K562 (cell line): Measurements from ENCODE around the gene FBXO48. TPM values are rescaled to one million over a fixed set of nuclear protein-coding genes. Genes with fewer than 3 reads are reported as not detected.
A peak's percentile ranks its signal among the peaks of the same experiment; 100 is the strongest.

Experiments used
- E2F8 ChIP-seq: fragments of 450-650 bp; IDR thresholded peaks from 2 replicates; pipeline ENCODE4 v1.7.1; 2018; ENCODE audit warnings: mild to moderate bottlenecking, low read depth; ENCODE audit not compliant: partially characterized antibody
- ID3 ChIP-seq, 2 experiments: fragments of 250-450 bp in 1 of 2; fragments of 450-650 bp in 1 of 2; sonication (Bioruptor Pico) in 1 of 2; IDR thresholded peaks; 2 replicates each; pipeline versions ENCODE4 v1.6.1 to v1.8.0; 2016 to 2021; ENCODE audit warnings: mild to moderate bottlenecking in 2 of 2, moderate library complexity in 2 of 2, missing compliant biosample characterization in 1 of 2, missing genetic modification characterization in 1 of 2
- KDM1A ChIP-seq, 2 experiments: fragments of 450-650 bp; IDR thresholded peaks; 2 replicates each; pipeline ENCODE4 v1.6.1; 2016; ENCODE audit warnings: mild to moderate bottlenecking in 2 of 2
- KLF1 ChIP-seq: fragments of 450-650 bp; IDR thresholded peaks from 2 replicates; pipeline ENCODE4 v1.6.1; 2016; ENCODE audit warnings: missing genetic modification characterization, missing compliant biosample characterization
- MYBL2 ChIP-seq, 2 experiments: fragments of 450-650 bp in 1 of 2; sonication (generic) in 1 of 2; formaldehyde crosslinking in 1 of 2; IDR thresholded peaks; 2 replicates each; pipeline versions ENCODE4 v1.6.1 to v1.8.1; 2017 to 2022; ENCODE audit warnings: borderline replicate concordance in 1 of 2, inconsistent platforms in 1 of 2, low read depth in 1 of 2, mild to moderate bottlenecking in 1 of 2, missing genetic modification reagents in 1 of 2, moderate library complexity in 1 of 2
- MYC ChIP-seq, 2 experiments: fragments of 250-450 bp in 1 of 2; sonication (Bioruptor Pico) in 1 of 2; IDR thresholded peaks; 2 replicates each; pipeline versions ENCODE4 v1.5.1 to v1.6.1; 2012 to 2021; ENCODE audit warnings: low read depth in 2 of 2, borderline replicate concordance in 1 of 2, improper control_type of control experiment in 1 of 2, low read length in 1 of 2, mild to moderate bottlenecking in 1 of 2, moderate library complexity in 1 of 2
- NEUROD1 ChIP-seq: fragments of 150-350 bp; IDR thresholded peaks from 2 replicates; pipeline ENCODE4 v1.6.1; 2014; ENCODE audit warnings: borderline replicate concordance, low read length, low read depth; ENCODE audit not compliant: partially characterized antibody
- NFYB ChIP-seq: IDR thresholded peaks from 2 replicates; pipeline ENCODE4 v1.6.1; 2011; ENCODE audit warnings: mild to moderate bottlenecking, moderate library complexity; ENCODE audit not compliant: insufficient read length; ENCODE audit errors: extremely low read depth
- RFX7 ChIP-seq: fragments of 250-450 bp; sonication (Bioruptor Pico); IDR thresholded peaks from 2 replicates; pipeline ENCODE4 v1.5.1; 2021; ENCODE audit warnings: mild to moderate bottlenecking
- TCF7L2 ChIP-seq: fragments of 150-350 bp; IDR thresholded peaks from 2 replicates; pipeline ENCODE4 v1.6.1; 2016; ENCODE audit warnings: low read depth, mild to moderate bottlenecking, low read length, moderate library complexity
- ZBTB33 ChIP-seq: sonication (generic); formaldehyde crosslinking; IDR thresholded peaks from 2 replicates; pipeline ENCODE4 v1.8.1; 2023; ENCODE audit warnings: mild to moderate bottlenecking, missing genetic modification reagents
- ZEB2 ChIP-seq: fragments of 450-650 bp; IDR thresholded peaks from 2 replicates; pipeline ENCODE4 v1.6.1; 2016
- ZKSCAN8 ChIP-seq: fragments of 200-800 bp; sonication (Bioruptor generic); IDR thresholded peaks from 2 replicates; pipeline ENCODE4 v1.6.1; 2016; ENCODE audit warnings: missing genetic modification characterization, missing compliant biosample characterization
- ZNF24 ChIP-seq: fragments of 450-650 bp; IDR thresholded peaks from 2 replicates; pipeline ENCODE4 v1.6.1; 2016
- ZNF589 ChIP-seq: fragments of 200-800 bp; sonication (Bioruptor generic); IDR thresholded peaks from 2 replicates; pipeline ENCODE4 v1.6.1; 2016; ENCODE audit warnings: low read depth, missing genetic modification characterization, missing compliant biosample characterization
- ZNF639 ChIP-seq, 2 experiments: fragments of 200-800 bp in 1 of 2; sonication (Bioruptor generic) in 1 of 2; sonication (generic) in 1 of 2; formaldehyde crosslinking in 1 of 2; IDR thresholded peaks in 1 of 2; conservative IDR thresholded peaks in 1 of 2; 2 replicates each; pipeline versions ENCODE4 v1.5.0 to v1.6.1; 2016 to 2020; ENCODE audit warnings: missing compliant biosample characterization in 1 of 2, missing genetic modification characterization in 1 of 2, missing genetic modification reagents in 1 of 2
- polyA plus RNA-seq, 8 experiments: library from polyadenylated mRNA; depleted of rRNA in 4 of 8; stranded (reverse) in 5 of 8; unstranded in 3 of 8; fragments of >200 nt; fragmentation: Nextera tagmentation in 2 of 8; fragmentation: Illumina TruSeq in 1 of 8; extraction: Ambion mirVana in 2 of 8; extraction: Trizol in 1 of 8; gene quantifications; 2 replicates each; pipeline versions ENCODE4 v1.2.1 to v1.2.3, GENCODE V29; 2011 to 2014; ENCODE audit warnings: inconsistent platforms in 1 of 8, missing spikeins in 1 of 8
- total RNA-seq, 7 experiments: library from RNA; depleted of rRNA in 6 of 7; stranded (reverse); fragments of >200 nt in 6 of 7; fragmentation: Illumina TruSeq in 2 of 7; extraction: Trizol in 2 of 7; gene quantifications; 2 replicates each; pipeline versions ENCODE4 v1.2.1 to v1.2.3, GENCODE V29; 2011 to 2021; ENCODE audit warnings: low replicate concordance in 1 of 7
- TF ChIP-seq, protein P1 (sequence below): fragments of 250-450 bp; sonication (Bioruptor Pico); IDR thresholded peaks from 2 replicates; pipeline ENCODE4 v1.4.0; 2020; ENCODE audit warnings: borderline replicate concordance

Gene FBXO48
- total and polyA plus RNA-seq, 9 of the 15 experiments (the other 6 are each of a cell fraction or from before 2014, with no cell fraction given) = 0.36 to 1.8 (median 0.73) TPM

DNA sequence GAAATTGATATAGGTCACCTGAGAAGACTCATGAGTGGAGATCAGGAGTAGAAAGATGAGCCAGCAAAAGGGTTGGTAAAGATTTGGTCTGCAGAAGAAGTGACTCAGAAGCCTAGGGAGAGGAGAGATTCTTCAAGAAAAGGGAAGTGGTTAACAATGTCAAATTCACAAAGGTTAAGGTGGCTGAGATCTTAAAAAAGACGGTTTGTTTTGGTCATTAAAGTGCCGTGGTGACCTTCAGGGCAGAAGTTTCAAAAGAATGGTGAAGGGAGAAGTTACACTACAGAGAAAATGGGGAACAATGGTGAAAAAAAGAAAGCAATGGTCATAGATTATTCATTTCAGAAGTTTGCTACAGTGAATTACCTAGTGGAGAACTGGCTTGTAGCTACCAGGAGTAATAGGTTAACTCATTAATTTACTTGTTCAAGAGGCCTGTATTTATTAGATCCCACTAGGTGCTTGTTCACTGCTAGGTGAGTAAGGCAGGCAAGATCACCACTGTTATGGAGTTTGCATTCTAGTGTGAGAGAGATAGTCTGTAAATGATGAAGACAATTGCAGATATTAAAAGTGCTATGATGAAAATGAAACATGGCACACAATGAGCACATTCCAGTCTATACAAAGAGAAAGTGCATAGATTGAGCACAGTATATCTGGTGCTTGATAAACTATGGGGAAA, 43.0 kb downstream of the FBXO48 start (continued):
- TF ChIP-seq MYBL2 (IDR thresholded peaks at IDR 0.05; ENCODE audit: low read depth) = no peak; the same call in 1 of the 2 replicates
- no peak for TF ChIP-seq MYBL2 (CRISPR knock-in tag; IDR thresholded peaks at IDR 0.05; ENCODE audit: borderline replicate concordance)
- no peak for TF ChIP-seq NEUROD1
- TF ChIP-seq MYC (IDR thresholded peaks at IDR 0.05; ENCODE audit: low read depth, low read length) = no peak
- TF ChIP-seq MYC (CRISPR knock-in tag; IDR thresholded peaks at IDR 0.05; ENCODE audit: borderline replicate concordance, low read depth) = no peak
- TF ChIP-seq KLF1 (tag) = no peak
- peak; percentile 81 for TF ChIP-seq ZEB2
- no peak for TF ChIP-seq E2F8
- no peak for TF ChIP-seq ZNF639 (CRISPR knock-in tag; conservative IDR thresholded peaks at IDR 0.05 in 1 of 2, IDR thresholded peaks at IDR 0.05 in 1 of 2)
- TF ChIP-seq RFX7 (CRISPR knock-in tag) = no peak
- peak; percentile 82; the same call in 1 of the 2 replicates for TF ChIP-seq ZNF589 (CRISPR knock-in tag)
- no peak for TF ChIP-seq NFYB
- TF ChIP-seq ID3 (CRISPR knock-in tag; IDR thresholded peaks at IDR 0.05) = no peak
- TF ChIP-seq ID3 (tag; IDR thresholded peaks at IDR 0.05) = no peak; the same call in 1 of the 2 replicates
- TF ChIP-seq ZBTB33 (CRISPR knock-in tag) = no peak
- TF ChIP-seq, protein P1, sequence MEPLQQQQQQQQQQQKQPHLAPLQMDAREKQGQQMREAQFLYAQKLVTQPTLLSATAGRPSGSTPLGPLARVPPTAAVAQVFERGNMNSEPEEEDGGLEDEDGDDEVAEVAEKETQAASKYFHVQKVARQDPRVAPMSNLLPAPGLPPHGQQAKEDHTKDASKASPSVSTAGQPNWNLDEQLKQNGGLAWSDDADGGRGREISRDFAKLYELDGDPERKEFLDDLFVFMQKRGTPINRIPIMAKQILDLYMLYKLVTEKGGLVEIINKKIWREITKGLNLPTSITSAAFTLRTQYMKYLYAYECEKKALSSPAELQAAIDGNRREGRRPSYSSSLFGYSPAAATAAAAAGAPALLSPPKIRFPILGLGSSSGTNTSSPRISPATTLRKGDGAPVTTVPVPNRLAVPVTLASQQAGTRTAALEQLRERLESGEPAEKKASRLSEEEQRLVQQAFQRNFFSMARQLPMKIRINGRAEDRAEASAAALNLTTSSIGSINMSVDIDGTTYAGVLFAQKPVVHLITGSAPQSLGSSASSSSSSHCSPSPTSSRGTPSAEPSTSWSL (CRISPR knock-in tag) = no peak
- TF ChIP-seq ZNF24 = no peak
- no peak for TF ChIP-seq ZKSCAN8 (CRISPR knock-in tag)
- TF ChIP-seq TCF7L2 = no peak
- TF ChIP-seq KDM1A (IDR thresholded peaks at IDR 0.05) = peak; percentile 62 to 76
